NCI-H2081 (cell line): ENCODE data around the gene ARSJ.
"Not testable (repeated sequence)": the region's sequence is repeated elsewhere in the genome, so short reads cannot be mapped to it uniquely, and the experiment has no call there.

Source experiments
- DNase-seq, 2 experiments: peaks; one replicate each; lab custom pipeline; 2025; lab: John Stamatoyannopoulos, UW

ARSJ gene

GRCh38 chr4:113979148-113979904 is at the start of gene ARSJ:
ARSJ (minus strand) TSS chr4:113979647; CDS start chr4:113978834, 813 bp downstream.
- peak in 1 of 2 experiments; percentile 28 for DNase-seq

- DNase-seq, result peak in 1 of 2 experiments; percentile 30
These were observed 48.6 kb upstream of the ARSJ start for GRCh38 chr4:114028071-114028470.

DNA sequence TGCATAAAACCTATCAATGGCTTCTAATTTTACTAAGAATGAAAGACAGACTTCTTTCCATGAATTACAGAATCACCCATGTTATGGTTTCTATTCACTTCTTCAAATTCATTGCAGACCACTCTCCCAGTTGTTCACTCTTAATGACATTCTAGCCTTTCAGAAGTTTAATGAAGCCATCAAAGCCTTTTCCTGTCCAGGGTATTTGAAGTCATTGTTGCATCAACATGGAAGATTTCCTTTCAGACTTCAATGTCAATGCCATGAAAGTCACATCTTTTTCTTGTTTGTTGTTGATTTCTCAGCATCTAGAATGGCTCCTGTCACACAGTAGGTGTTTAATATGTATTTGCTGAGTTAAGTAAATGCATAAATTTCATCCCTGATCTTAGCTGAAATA is 48.1 kb upstream of the ARSJ start:
- DNase-seq, result no peak

DNA sequence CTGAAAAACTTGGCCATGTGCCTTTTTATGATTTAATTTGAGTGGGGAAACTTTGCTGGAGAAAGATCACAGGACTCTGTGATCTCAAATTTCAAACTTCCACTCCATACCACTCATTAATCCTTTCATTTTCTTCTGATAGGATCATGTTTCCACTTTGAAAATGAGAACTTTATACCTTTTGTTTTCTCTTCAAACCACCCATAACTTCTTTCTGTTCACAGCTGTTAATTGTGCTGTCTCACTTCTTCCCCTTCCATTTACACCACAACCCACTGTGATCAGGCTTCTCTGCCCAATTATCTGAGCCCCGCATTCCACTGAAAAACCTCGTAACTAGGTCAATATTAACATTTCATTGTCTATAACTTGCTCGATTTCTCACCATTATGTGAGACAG is 47.0 kb upstream of the ARSJ start:
- no peak for DNase-seq

DNA sequence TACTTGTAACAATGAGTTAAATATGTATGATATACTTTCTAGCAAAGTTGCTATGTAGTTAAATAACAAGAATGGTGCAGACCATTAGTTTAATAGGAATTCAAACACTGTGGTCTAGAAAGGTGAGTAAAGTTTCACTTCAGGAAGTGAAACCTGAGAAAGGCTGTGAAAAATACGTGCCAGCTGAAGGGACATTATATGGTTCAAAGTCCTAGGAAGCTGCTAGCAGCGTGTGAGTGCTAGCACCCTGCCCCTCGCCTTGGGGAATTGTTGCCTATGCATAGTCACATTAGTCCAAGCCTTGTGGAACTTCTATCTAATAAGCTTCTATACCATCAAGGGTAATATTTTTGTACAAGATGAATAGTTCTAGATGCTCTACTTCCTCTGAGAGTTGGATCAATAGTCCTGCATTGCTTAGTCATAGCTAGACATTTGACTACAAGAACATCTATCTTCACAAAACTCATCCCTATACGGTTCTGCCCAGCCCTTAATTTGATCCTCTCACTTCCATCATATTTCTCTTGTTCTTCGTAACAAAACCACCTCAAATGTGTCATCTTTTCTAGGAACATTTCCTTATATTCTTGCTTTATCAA is 45.8 kb upstream of the ARSJ start:
- no peak for DNase-seq

DNA sequence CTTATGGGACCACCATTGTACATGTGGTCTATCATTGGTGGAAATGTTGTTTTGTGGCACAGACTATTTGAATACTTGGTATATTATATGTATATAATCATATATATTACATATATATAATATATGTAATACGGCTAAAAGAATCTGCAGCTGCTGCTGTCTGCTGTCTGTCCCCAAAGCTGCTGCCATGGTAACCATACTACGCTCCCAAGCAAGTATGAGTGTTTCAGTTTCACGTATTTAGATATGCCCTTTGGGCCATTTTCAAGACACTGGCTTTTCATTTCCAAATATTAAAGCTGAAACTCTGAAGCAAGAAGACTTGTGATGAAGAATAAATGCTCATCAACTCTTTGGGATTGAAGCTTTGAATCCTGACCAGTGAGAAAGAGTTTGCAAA is 42.0 kb upstream of the ARSJ start:
- no peak for DNase-seq

GRCh38 chr4:114019969-114020358 is 40.5 kb upstream of the ARSJ start:
- DNase-seq, result no peak

DNA sequence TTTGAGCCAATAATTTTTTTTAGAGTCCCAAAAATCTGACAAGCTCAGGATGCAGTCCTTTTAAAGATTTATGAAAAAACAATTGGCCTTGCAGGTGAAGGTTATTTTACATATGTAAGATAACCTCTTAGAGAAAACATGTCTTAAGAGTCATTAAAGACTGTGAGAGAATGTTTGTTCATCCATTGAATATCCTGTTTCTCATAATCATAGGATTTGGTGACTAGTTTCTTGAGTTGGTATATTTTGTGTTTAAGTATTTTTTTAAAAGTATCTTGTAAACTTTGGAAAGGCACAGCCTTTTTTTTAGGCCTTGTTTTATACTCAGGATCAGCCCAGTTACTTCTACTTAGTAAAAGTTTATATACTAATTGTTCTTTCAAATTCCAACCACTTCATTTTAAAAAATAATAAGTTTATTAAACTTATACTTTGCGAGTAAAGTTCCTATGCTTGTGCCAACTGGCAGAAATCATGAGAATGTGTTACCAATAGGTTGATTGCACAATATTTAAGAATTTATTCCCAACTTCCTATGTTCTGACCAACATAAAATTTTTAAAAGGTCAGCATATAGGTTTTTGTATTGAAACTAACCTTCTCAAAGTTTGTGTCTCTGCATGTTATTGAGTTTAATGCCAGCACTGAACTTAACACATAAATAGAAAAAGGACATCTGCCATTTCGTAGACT is 40.0 kb upstream of the ARSJ start:
- no peak for DNase-seq

- DNase-seq, result no peak
These were observed 37.9 kb upstream of the ARSJ start for GRCh38 chr4:114017120-114017917.

DNA sequence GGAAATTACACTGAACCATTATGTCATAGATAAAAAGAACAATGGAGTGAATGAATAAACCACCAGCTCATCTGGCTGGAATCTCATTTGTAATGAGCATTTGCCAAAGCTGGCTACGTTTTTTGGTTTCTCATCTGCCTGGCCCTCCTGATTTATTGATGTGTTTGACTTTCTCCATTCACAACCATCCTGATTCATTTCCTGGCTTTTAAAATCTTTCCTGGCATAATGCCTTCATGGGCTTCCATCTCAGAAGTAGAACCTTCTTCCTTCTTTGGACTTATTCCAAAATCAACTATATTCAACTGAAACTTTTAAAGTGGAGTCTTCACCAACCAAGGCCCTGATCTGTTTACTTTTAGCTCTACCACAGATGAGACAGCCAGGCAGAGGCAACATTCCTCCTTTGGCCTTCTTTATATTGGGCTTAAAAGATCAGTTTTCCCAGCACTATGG is 36.0 kb upstream of the ARSJ start:
- peak in 1 of 2 experiments; percentile 11 for DNase-seq

GRCh38 chr4:114013201-114013600 is 33.8 kb upstream of the ARSJ start:
- not testable (repeated sequence) for DNase-seq

DNA sequence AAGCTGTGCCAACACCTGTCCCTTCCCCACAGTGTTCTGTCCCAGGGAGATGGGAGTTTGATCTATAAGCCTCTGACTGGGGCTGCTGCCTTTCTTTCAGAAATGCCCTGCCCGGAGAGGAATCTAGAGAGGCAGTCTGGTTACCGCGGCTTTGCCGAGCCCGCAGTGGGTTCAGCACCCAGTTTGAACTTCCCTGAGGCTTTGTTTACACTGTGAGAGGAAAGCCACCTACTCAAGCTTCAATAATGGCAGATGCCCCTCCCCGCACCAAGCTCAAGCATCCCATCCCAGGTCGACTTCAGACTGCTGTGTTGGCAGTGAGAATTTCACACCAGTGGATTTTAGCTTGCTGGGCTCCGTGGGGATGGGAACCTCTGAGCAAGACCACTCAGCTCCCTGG is 33.3 kb upstream of the ARSJ start:
- DNase-seq, result no peak

GRCh38 chr4:114005569-114006442 is 26.4 kb upstream of the ARSJ start:
- no peak for DNase-seq

DNA sequence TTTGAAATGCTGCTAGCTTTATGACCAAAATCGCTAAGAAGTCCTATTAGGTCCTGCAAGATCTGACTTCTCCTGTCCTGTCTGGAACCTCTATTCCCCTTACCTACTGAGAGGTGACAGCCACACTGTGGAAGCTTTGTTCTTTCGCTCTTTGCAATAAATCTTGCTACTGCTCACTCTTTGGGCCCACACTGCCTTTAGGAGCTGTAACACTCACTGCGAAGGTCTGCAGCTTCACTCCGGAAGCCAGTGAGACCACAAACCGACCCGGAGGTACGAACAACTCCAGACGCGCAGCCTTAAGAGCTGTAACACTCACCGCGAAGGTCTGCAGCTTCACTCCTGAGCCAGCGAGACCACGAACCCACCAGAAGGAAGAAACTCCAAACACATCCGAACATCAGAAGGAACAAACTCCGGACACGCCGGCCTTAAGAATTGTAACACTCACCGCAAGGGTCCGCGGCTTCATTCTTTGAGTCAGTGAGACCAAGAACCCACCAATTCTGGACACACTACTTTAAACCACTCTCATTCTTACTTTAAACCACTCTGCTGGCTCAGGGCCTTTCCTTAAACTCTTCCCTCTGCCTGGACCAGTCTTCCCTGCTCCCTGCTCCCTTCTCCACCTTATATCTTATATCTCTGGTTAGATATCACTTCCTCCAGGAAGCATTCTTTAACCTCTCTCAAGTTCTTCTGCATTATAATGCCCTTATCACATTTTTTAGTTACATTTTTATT is 25.2 kb upstream of the ARSJ start:
- not testable (repeated sequence) for DNase-seq

- no peak for DNase-seq
These were observed 19.1 kb upstream of the ARSJ start for GRCh38 chr4:113998531-113998930.

GRCh38 chr4:113998079-113998478 is 18.6 kb upstream of the ARSJ start:
- no peak for DNase-seq

DNA sequence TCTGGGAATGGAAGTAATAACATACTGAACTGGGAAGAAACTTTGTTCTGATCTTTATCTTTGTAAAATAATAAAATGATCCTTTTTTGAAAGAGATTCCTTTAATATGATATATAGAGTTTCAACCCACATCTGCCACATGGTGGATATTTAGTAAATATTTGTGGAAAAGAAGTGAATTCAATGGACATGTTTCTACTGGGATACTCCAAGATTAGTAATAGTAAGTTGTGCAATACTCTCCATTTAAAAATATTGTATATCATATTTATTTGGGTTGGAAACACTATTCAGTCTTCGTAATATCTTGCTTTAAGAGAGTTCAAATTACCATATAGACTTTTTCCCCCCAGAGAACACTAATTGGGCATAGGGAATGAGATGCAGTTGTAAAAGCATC is 17.8 kb upstream of the ARSJ start:
- no peak for DNase-seq

DNA sequence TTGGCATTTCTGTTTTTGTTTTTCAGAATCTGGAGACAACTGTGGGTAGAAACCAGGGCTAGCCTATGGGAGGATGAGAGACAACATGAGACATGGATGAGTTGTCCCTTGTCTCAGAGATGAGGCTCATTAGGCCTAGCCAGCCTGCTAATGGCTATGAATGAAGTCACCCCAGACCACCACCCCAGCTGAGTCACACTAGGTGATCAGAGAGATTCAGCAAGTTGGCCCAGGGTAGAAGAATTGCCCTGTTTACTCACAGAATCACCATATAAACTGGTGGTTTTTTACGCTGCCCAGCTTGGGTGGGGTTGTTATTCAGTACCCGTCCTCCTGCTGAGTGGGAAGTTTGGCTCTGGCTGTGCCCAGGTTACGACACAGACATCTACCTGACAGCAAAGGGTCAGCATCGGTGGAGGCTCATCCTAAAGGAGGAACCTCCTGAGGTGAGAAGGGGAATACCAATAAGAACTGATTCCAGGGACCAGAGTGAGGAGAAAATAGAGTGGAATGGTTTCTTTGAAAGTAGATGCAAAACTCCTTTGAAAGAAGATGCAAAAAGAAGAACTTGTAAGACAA is 17.2 kb upstream of the ARSJ start:
- DNase-seq, result no peak

DNA sequence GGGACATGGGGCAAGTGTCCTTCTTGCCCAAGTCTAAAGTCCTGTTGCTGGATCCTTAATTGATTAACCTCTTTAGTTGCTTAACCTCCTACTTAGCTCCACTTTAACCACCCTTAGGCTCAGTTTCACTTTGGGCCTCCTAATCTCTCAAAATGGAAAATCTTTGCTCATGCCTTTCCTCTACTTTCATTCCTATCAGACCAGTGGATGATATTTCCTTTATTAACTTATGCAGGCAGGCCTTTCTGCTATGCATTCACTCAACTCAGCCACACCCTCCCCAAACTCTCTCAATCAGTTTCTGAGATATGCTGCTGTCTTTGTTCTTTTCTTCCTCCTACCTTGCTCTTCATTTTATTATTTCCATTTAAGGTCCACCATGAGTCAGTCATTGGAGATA is 14.4 kb upstream of the ARSJ start:
- DNase-seq, result no peak

- no peak for DNase-seq
These were observed 11.4 kb upstream of the ARSJ start for GRCh38 chr4:113990886-113991285.
